Activated CD4-positive, CD25-positive, alpha-beta regulatory T cell treated with anti-CD3 and anti-CD28 coated beads, Interleukin-2, amount 50 U/mL, for 16 hours (primary cell): ENCODE data around the gene NDN.
"Not testable (repeated sequence)": the region's sequence is repeated elsewhere in the genome, so short reads cannot be mapped to it uniquely, and the experiment has no call there.

ENCODE experiments used
- DNase-seq: peaks from one replicate; pipeline ENCODE4 v3.0.0-alpha.2; 2020; ENCODE audit warnings: low read depth, low spot score

NDN gene, protein sequence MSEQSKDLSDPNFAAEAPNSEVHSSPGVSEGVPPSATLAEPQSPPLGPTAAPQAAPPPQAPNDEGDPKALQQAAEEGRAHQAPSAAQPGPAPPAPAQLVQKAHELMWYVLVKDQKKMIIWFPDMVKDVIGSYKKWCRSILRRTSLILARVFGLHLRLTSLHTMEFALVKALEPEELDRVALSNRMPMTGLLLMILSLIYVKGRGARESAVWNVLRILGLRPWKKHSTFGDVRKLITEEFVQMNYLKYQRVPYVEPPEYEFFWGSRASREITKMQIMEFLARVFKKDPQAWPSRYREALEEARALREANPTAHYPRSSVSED

GRCh38 chr15:23687143-23687470, at the start of gene NDN:
Gene NDN, minus strand, starts transcription at chr15:23687305. Its CDS starts 88 bp downstream, at chr15:23687217.
- DNase-seq = no peak

GRCh38 chr15:23736033-23736673, 49.0 kb upstream of the NDN start:
- no peak for DNase-seq

- DNase-seq = no peak
Measured at GRCh38 chr15:23734862-23735261, 47.8 kb upstream of the NDN start.

DNA sequence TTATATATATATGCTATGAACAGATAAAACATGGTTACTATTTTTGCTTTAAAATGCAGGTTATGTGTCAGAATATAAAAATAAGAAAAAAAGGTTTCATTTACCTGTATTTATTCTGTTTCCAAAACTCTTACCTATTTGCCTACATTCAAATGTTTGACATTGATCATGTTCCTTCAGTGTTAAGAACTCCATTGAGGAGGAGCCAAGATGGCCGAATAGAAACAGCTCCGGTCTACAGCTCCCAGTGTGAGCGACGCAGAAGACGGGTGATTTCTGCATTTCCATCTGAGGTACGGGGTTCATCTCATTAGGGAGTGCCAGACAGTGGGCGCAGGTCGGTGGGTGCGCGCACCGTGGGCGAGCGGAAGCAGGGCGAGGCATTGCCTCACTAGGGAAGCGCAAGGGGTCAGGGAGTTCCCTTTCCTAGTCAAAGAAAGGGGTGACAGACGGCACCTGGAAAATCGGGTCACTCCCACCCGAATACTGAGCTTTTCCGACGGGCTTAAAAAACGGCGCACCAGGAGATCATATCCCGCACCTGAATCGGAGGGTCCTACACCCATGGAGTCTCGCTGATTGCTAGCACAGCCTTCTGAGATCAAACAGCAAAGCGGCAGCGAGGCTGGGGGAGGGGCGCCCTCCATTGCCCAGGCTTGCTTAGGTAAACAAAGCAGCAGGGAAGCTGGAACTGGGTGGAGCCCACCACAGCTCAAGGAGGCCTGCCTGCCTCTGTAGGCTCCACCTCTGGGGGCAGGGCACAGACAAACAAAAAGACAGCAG, 27.0 kb upstream of the NDN start:
- not testable (repeated sequence) for DNase-seq

DNA sequence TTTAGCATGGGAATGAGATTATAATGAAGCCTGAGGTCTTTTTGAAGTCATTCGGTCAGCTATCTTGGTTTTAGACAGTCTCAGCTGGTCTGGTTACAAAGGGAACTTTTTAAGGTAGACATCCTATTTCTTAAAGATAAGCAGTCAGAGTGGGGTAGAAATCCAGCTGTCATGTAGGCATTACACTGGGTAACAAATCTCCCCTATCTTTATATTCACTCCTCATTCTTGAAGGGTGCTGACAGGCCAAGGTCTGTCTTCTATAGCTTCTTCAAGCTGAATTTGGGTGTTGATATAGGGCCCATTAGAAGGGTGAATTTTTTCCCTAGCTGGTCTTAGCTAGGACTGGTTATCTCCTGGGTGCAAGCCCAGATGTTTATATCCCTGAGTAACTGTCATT, 21.2 kb upstream of the NDN start:
- no peak for DNase-seq

GRCh38 chr15:23695282-23695681, 8.2 kb upstream of the NDN start:
- DNase-seq = no peak

- DNase-seq = no peak
Measured at GRCh38 chr15:23694592-23694991, 7.5 kb upstream of the NDN start.

DNA sequence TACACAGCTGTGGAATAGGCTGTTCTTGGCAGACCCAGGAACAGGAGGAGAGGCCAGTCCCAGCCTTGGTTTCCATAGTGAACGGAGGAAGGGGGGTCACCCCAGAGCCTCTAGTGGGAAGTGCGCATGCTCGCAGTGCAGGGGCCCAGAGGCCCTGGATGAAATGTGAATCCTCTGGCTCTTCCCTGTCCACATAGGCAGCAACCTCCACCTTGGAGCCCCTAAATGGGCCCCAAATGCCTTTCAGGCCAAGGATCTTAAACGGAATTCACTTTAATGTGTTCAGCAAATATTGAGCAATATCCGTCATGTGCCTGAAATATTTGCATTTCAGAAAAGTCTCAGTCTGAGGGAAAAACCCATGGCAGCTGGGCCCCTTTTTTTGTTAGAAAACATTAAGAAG, 3.3 kb upstream of the NDN start:
- DNase-seq = no peak

GRCh38 chr15:23690015-23690414, 2.9 kb upstream of the NDN start:
- no peak for DNase-seq

DNA sequence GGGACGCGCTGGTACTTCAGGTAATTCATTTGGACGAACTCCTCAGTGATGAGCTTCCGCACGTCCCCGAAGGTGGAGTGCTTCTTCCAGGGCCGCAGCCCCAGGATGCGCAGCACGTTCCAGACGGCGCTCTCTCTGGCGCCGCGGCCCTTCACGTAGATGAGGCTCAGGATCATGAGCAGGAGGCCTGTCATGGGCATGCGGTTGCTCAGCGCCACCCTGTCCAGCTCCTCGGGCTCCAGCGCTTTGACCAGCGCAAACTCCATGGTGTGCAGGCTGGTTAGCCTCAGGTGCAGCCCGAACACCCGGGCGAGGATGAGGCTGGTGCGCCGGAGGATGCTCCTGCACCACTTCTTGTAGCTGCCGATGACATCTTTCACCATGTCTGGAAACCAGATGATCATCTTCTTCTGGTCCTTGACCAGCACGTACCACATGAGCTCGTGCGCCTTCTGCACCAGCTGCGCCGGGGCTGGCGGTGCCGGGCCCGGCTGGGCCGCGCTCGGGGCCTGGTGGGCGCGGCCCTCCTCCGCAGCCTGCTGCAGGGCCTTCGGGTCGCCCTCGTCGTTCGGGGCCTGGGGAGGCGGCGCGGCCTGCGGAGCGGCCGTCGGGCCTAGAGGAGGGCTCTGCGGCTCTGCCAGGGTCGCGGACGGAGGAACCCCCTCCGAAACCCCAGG, 501 bp downstream of the NDN start:
- no peak for DNase-seq

- no peak for DNase-seq
Measured at GRCh38 chr15:23671481-23671880, 15.6 kb downstream of the NDN start.

GRCh38 chr15:23670970-23671369, 16.1 kb downstream of the NDN start:
- no peak for DNase-seq

DNA sequence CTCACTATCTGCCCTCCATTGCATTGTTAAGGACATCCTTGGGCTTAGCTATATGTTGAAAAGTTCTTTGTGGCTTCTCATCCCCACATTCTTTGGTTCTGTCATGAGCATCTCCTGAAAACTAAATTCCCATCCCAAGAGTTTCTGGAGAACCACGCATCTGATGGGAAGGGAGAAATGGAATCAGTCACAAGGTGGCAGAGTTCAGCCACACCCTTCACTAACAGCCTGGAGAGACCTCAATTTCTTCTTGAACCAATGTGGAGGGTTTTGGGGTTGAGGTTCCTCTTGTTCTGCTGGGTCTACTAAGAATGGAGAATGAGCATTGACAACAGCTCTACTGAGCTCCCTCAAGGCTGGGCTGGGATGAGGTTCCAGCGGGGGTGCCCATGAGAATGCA, 23.9 kb downstream of the NDN start:
- no peak for DNase-seq

- no peak for DNase-seq
Measured at GRCh38 chr15:23648920-23649515, 38.1 kb downstream of the NDN start.

GRCh38 chr15:23647421-23648370, 39.4 kb downstream of the NDN start, which contains the start of gene MAGEL2:
Gene MAGEL2, minus strand, starts transcription at chr15:23647867. Its CDS starts 125 bp downstream, at chr15:23647742.
- DNase-seq = no peak

- DNase-seq = no peak
Measured at GRCh38 chr15:23647001-23647295, 40.2 kb downstream of the NDN start.

DNA sequence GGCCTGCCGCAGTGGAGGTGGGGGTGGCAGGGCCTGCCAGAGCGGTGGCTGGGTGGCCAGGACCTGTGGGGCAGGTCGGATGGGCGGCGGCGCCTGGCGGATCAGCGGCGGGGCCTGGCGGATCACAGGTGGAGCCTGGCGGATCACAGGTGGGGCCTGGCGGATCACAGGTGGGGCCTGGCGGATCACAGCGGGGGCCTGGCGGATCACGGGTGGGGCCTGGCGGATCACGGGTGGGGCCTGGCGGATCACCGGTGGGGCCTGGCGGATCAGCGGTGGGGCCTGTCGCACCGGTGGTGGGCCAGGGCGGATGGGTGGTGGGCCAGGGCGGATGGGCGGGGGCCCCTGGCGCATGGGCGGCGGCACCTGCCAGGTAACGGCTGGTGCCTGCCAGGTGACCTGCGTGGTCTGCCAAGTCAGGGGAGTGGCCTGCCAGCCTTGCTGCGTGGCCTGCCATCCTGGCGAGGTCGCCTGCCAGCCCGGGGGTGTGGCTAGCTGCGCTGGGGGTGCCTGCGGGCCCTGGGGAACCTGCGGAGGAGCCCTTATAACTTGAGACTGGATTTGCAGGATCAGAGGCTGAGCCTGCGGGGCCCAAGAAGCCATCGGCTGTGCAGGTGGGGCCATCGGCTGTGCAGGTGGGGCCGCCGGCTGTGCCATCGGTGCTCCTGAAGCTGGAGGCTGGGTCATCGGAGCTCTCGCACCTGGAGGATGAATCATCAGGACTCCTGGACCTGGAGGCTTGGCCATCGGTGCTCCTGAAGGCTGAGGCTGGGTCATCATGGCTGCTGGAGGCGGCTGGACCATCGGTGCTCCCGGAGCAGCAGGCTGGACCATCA, 40.7 kb downstream of the NDN start:
- no peak for DNase-seq

- no peak for DNase-seq
Measured at GRCh38 chr15:23645371-23646164, 41.5 kb downstream of the NDN start.

DNA sequence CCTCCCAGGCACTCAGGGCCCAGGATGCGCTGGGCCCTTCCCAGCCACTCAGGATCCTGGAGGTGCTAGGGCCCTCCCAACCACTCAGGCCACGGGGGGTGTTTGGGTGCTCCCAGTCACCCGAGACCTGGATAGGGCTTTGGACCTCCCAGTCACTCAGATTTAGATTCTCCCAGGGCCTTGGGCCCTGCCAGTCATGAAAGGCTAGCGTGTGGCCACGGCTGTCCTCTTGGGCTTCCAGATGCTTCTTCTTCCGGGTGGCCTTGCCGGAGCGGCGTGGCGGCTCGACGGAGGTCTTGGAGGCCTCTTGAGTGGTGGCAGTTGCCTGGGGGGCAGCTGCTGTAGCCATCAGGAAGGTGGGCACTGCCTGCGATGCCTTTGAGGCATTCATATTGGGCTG, 42.3 kb downstream of the NDN start:
- no peak for DNase-seq
